Fibroblast of skin of abdomen (primary cell): Measurements from ENCODE around the gene KCNS3.
"Not testable (repeated sequence)": the region's sequence is repeated elsewhere in the genome, so short reads cannot be mapped to it uniquely, and the experiment has no call there.

Experiments
- DNase-seq: peaks from one replicate; pipeline ENCODE4 v3.0.0-alpha.2; 2013

KCNS3 gene

GRCh38 chr2:17947113-17947512 lies 68.6 kb downstream of the KCNS3 start:
- DNase-seq = no peak

GRCh38 chr2:17950006-17950405 lies 71.5 kb downstream of the KCNS3 start:
- no peak for DNase-seq

- no peak for DNase-seq
These were observed 73.1 kb downstream of the KCNS3 start for GRCh38 chr2:17951563-17951962.

GRCh38 chr2:17958466-17959092 lies 80.1 kb downstream of the KCNS3 start:
- DNase-seq = no peak

GRCh38 chr2:17959356-17959755 lies 80.9 kb downstream of the KCNS3 start:
- DNase-seq = no peak

GRCh38 chr2:17959833-17960232 lies 81.4 kb downstream of the KCNS3 start:
- no peak for DNase-seq

- no peak for DNase-seq
These were observed 82.5 kb downstream of the KCNS3 start for GRCh38 chr2:17960925-17961324.

GRCh38 chr2:17961789-17962188 lies 83.3 kb downstream of the KCNS3 start:
- DNase-seq = no peak

- DNase-seq = peak; percentile 47
These were observed 84.4 kb downstream of the KCNS3 start for GRCh38 chr2:17962876-17963275.

GRCh38 chr2:17963571-17963970 lies 85.1 kb downstream of the KCNS3 start:
- DNase-seq = not testable (repeated sequence)

GRCh38 chr2:17965196-17965595 lies 86.7 kb downstream of the KCNS3 start:
- no peak for DNase-seq

GRCh38 chr2:17966798-17967197 lies 88.3 kb downstream of the KCNS3 start:
- no peak for DNase-seq

- DNase-seq = peak; percentile 44
These were observed 91.2 kb downstream of the KCNS3 start for GRCh38 chr2:17969661-17970060.

- DNase-seq = no peak
These were observed 93.2 kb downstream of the KCNS3 start for GRCh38 chr2:17971531-17972125.

GRCh38 chr2:17972991-17973390 lies 94.5 kb downstream of the KCNS3 start:
- no peak for DNase-seq

- no peak for DNase-seq
These were observed 96.9 kb downstream of the KCNS3 start for GRCh38 chr2:17975401-17975800.

- peak; percentile 98 for DNase-seq
These were observed 98.6 kb downstream of the KCNS3 start for GRCh38 chr2:17976871-17977746.

GRCh38 chr2:17979707-17980106 lies 101.2 kb downstream of the KCNS3 start:
- DNase-seq = peak; percentile 93

- no peak for DNase-seq
These were observed 103.5 kb downstream of the KCNS3 start for GRCh38 chr2:17981936-17982335.
